Panc1 (cell line): ENCODE measurements around the gene DNAJA1. TPM values are rescaled to one million over a fixed set of nuclear protein-coding genes. Genes with fewer than 3 reads are reported as not detected.
A peak's percentile ranks its signal among the peaks of the same experiment; 100 is the strongest.

Experiments
- ATAC-seq: fragments of 200-7000 bp; cut with Tn5 transposase; 2 replicates; pipeline ENCODE4 v1.9.1; 2020; ENCODE audit warnings: mild to moderate bottlenecking, moderate library complexity
- BruUV-seq: library from RNA; stranded (reverse); fragments of 400-500 nt; replicated peaks from 2 replicates; lab custom pipeline; 2021; lab: Mats Ljungman, UMichigan
- CTCF ChIA-PET: fragments of 300-600 bp; sonication (Branson Sonifier 250); formaldehyde crosslinking; loops from one replicate; lab custom pipeline; 2022; ENCODE audit warnings: antibody characterized with exemption; lab: Charles Lee
- POLR2A ChIA-PET: fragments of 300-600 bp; sonication (Branson Sonifier 250); formaldehyde crosslinking; loops from one replicate; lab custom pipeline; 2022; ENCODE audit warnings: antibody characterized with exemption; lab: Charles Lee
- DNase-seq: peaks from one replicate; pipeline ENCODE4 v3.0.0-alpha.2; 2010; ENCODE audit warnings: low read depth, low spot score
- H3K27ac ChIP-seq: 2 replicates; pipeline ENCODE4 v1.5.1; 2011; ENCODE audit warnings: mild to moderate bottlenecking, low read length, inconsistent platforms
- H3K27me3 ChIP-seq: fragments of 200-500 bp; sonication (Bioruptor generic); 2 replicates; pipeline ENCODE4 v1.6.0; 2014; ENCODE audit warnings: low read length, inconsistent platforms; ENCODE audit not compliant: control insufficient read depth, insufficient read depth
- H3K36me3 ChIP-seq: fragments of 200-500 bp; sonication (Bioruptor generic); 2 replicates; pipeline ENCODE4 v1.5.1; 2014; ENCODE audit warnings: inconsistent platforms, mild to moderate bottlenecking, low read length, moderate library complexity; ENCODE audit not compliant: control insufficient read depth, insufficient read depth
- H3K4me1 ChIP-seq: 2 replicates; pipeline ENCODE4 v1.5.1; 2011; ENCODE audit warnings: inconsistent platforms, mild to moderate bottlenecking, low read length, moderate library complexity; ENCODE audit not compliant: control insufficient read depth, insufficient read depth
- H3K4me3 ChIP-seq, 2 experiments: 2 replicates each; pipeline ENCODE4 v1.5.1; 2011 to 2012; ENCODE audit warnings: low read depth in 2 of 2, low read length in 2 of 2, mild to moderate bottlenecking in 2 of 2, inconsistent platforms in 1 of 2, moderate library complexity in 1 of 2
- H3K9me3 ChIP-seq: fragments of 200-500 bp; sonication (Bioruptor generic); 2 replicates; pipeline ENCODE4 v1.5.1; 2014; ENCODE audit warnings: low read depth, mild to moderate bottlenecking, inconsistent platforms, low read length, moderate library complexity; ENCODE audit not compliant: control insufficient read depth, insufficient read depth
- CTCF ChIP-seq: fragments of 450-650 bp; IDR thresholded peaks from 2 replicates; pipeline ENCODE4 v1.5.1; 2017; ENCODE audit warnings: mild to moderate bottlenecking
- POLR2AphosphoS5 ChIP-seq: IDR thresholded peaks from 2 replicates; pipeline ENCODE4 v1.6.1; 2012; ENCODE audit warnings: mild to moderate bottlenecking, low read depth, low read length, moderate library complexity
- REST ChIP-seq, 2 experiments: IDR thresholded peaks; 2 replicates each; pipeline ENCODE4 v1.6.1; 2011 to 2012; ENCODE audit warnings: low read depth in 2 of 2, control low read depth in 1 of 2, low read length in 1 of 2, mild to moderate bottlenecking in 1 of 2, moderate library complexity in 1 of 2; ENCODE audit not compliant: insufficient read depth in 1 of 2
- SIN3A ChIP-seq: IDR thresholded peaks from 2 replicates; pipeline ENCODE4 v1.6.1; 2012; ENCODE audit warnings: low read depth, mild to moderate bottlenecking, low read length, moderate library complexity, borderline replicate concordance; ENCODE audit not compliant: insufficient read depth
- TCF7L2 ChIP-seq: IDR thresholded peaks from 2 replicates; pipeline ENCODE4 v1.6.1; 2011; ENCODE audit warnings: mild to moderate bottlenecking, low read depth, low read length, inconsistent platforms
- in situ Hi-C: cut with HindIII; loops from 2 replicates; pipeline ENCODE4 v1.10.0; 2016; ENCODE audit warnings: low sequenced_read_pairs, low pct_unique_long_range_greater_than_20kb
- intact Hi-C: fragments of 100-400 bp; cut with micrococcal nuclease; formaldehyde crosslinking; loops from one replicate; pipeline ENCODE4 v1.10.0; 2022; ENCODE audit not compliant: unreplicated experiment
- total RNA-seq: library from RNA; stranded (reverse); gene quantifications from one replicate; pipeline ENCODE4 v1.2.1, GENCODE V29; 2021; ENCODE audit not compliant: unreplicated experiment

DNAJA1 gene
- total RNA-seq, 1 experiment from 2014 or later = 246 TPM

- H3K36me3 ChIP-seq = peaks cover 64% of the 10 kb centered on the region
- ChIA-PET POLR2A (no interaction called here), CTCF (no interaction called here)
- peak overlapping the region; percentile 48; the same call in 1 of the 2 replicates for H3K27ac ChIP-seq
- no peak overlapping the region for H3K4me3 ChIP-seq
- DNase-seq (no peak), ATAC-seq (no peak)
- intact Hi-C loops (no loop called here), in situ Hi-C loops (no loop called here)
- no peaks in the 10 kb centered on the region for H3K9me3 ChIP-seq
- no peaks in the 10 kb centered on the region for H3K27me3 ChIP-seq
- no peak for TF ChIP-seq TCF7L2
- TF ChIP-seq CTCF = no peak
- BruUV-seq = TSS peak; percentile 4
- H3K4me1 ChIP-seq = peaks cover 41% of the 10 kb centered on the region
Measured at GRCh38 chr9:33029231-33029786, 4.2 kb downstream of the DNAJA1 start.

- no peak for TF ChIP-seq POLR2AphosphoS5
- no peak for TF ChIP-seq CTCF
- no peak for TF ChIP-seq TCF7L2
- no peak; a peak in 1 of 4 replicates for TF ChIP-seq REST (IDR thresholded peaks at IDR 0.05; ENCODE audit: insufficient read depth in 1 of 2, low read depth in 2 of 2, low read length in 1 of 2)
- TF ChIP-seq SIN3A = no peak
- in situ Hi-C loops = no loop called here
- no peaks in the 10 kb centered on the region for H3K9me3 ChIP-seq
- BruUV-seq = no TSS peak
- intact Hi-C loops = no loop called here
- DNase-seq = no peak
- no peak for ATAC-seq
- no peak overlapping the region for H3K27ac ChIP-seq
- ChIA-PET CTCF (no interaction called here), POLR2A (interaction anchor here (0.5 kb wide), 1 partner anchor 122 kb away, joined by 5 read pairs; no protein-coding TSS in a partner anchor)
- H3K4me1 ChIP-seq = peaks cover 41% of the 10 kb centered on the region
- H3K27me3 ChIP-seq = no peaks in the 10 kb centered on the region
- H3K4me3 ChIP-seq = no peak overlapping the region
- peaks cover 71% of the 10 kb centered on the region for H3K36me3 ChIP-seq
Measured at GRCh38 chr9:33030285-33030684, 5.2 kb downstream of the DNAJA1 start.
